Measurements from ENCODE around the gene PPP2R3A. TPM values are rescaled to one million over a fixed set of nuclear protein-coding genes. Genes with fewer than 3 reads are reported as not detected.

PPP2R3A gene
- total and polyA plus RNA-seq, 2 donors (not counting 3 experiments of a cell fraction or from before 2014, with no cell fraction given) = 3.3 to 14.6 TPM

DNA sequence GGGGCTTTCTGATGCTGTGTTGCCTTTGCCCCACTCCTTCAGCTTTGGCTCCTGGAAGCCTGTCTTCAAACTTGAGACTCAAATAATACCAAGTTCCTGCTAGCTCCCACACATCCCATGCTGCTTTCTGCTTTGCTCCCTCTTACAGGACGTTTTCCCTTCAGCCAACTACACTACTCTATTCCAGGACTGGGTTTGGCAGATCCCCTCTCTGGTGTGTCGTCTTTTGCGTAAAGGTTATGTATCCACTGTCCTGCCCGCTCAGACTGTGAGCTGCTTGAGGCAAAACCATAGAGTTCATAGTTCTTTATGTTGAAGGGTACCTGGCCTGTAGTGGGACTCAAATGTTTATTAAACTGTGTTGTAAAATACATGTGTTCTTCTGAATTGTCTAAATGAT, 25.4 kb downstream of the PPP2R3A start:
- no peak overlapping the region for H3K9ac ChIP-seq (replicated peaks; ENCODE audit: extremely low read depth, insufficient read depth, low read length)
- H4K20me1 ChIP-seq (replicated peaks; ENCODE audit: control insufficient read depth, extremely low read depth, insufficient read depth, low read length) = no peaks in the 10 kb centered on the region
- TF ChIP-seq, protein P1, sequence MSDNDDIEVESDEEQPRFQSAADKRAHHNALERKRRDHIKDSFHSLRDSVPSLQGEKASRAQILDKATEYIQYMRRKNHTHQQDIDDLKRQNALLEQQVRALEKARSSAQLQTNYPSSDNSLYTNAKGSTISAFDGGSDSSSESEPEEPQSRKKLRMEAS (IDR thresholded peaks at IDR 0.05; ENCODE audit: insufficient read depth, insufficient read length) = no peak
- TF ChIP-seq POLR2A (IDR thresholded peaks at IDR 0.05; ENCODE audit: low read depth, low read length) (no peak), GATA2 (IDR thresholded peaks at IDR 0.05; ENCODE audit: insufficient read depth, insufficient read length, low read depth, low read length) (no peak), FOS (IDR thresholded peaks at IDR 0.05; ENCODE audit: borderline replicate concordance, insufficient read depth, low read length) (no peak), JUN (IDR thresholded peaks at IDR 0.05; ENCODE audit: borderline replicate concordance, insufficient read depth, insufficient read length, low read depth) (no peak), EZH2 (IDR thresholded peaks at IDR 0.05; ENCODE audit: borderline replicate concordance, low read depth, low read length, severe bottlenecking) (no peak), CTCF (IDR thresholded peaks at IDR 0.05; ENCODE audit: extremely low read depth in 1 of 2, insufficient read depth in 1 of 2, low read depth in 1 of 2, low read length in 2 of 2) (no peak), MYC (IDR thresholded peaks at IDR 0.05; ENCODE audit: low read depth, low read length) (no peak), POLR2AphosphoS5 (IDR thresholded peaks at IDR 0.05; ENCODE audit: insufficient read depth, low read depth, low read length) (no peak)
- H3K9me1 ChIP-seq (replicated peaks; ENCODE audit: control insufficient read depth, extremely low read depth, insufficient read depth, low read length) = no peaks in the 10 kb centered on the region
- no peak for FAIRE-seq
- intact Hi-C loops (cut with micrococcal nuclease) = no loop called here
- POLR2A ChIA-PET = interaction anchor here (0.9 kb wide), 1 partner anchor 25 kb away, joined by 5 read pairs; the partner anchor contains the start of gene PPP2R3A
- H2AFZ ChIP-seq (ENCODE audit: low read depth, low read length) = peak overlapping the region; percentile 44
- H3K27ac ChIP-seq (ENCODE audit: insufficient read depth, low read depth, low read length) = peak overlapping the region; percentile 98
- H3K79me2 ChIP-seq (ENCODE audit: control insufficient read depth, insufficient read depth, low read length) = no peaks in the 10 kb centered on the region
- H3K36me3 ChIP-seq (ENCODE audit: control insufficient read depth in 2 of 2, extremely low read depth in 1 of 2, insufficient read depth in 2 of 2, low read length in 2 of 2) = no peaks in the 10 kb centered on the region
- H3K4me3 ChIP-seq (replicated peaks in 1 of 3; ENCODE audit: insufficient read depth in 1 of 3, low read depth in 1 of 3, low read length in 3 of 3) = no peak overlapping the region
- peaks cover 24% of the 10 kb centered on the region for H3K4me1 ChIP-seq (ENCODE audit: control insufficient read depth, extremely low read depth, insufficient read depth, low read length)
- dilution Hi-C loops (cut with MboI; ENCODE audit: extremely low pct_ligation_motif_present, low sequenced_read_pairs) = no loop called here
- H3K4me2 ChIP-seq (ENCODE audit: insufficient read depth, low read length) = peak overlapping the region; percentile 92
- BruUV-seq (replicated peaks) = no TSS peak
- CTCF ChIA-PET = interaction anchor here (0.9 to 3.4 kb wide), 4 partner anchors 19 to 1023 kb away, joined by 3 to 16 read pairs (median 9); partner anchors contain the start of gene PPP2R3A
- H3K27me3 ChIP-seq (ENCODE audit: control insufficient read depth in 2 of 2, insufficient read depth in 2 of 2, low read length in 2 of 2) = no peaks in the 10 kb centered on the region
- no peaks in the 10 kb centered on the region for H3K9me3 ChIP-seq (replicated peaks; ENCODE audit: control insufficient read depth, insufficient read depth, low read length)
- no peak for DNase-seq (ENCODE audit: low read depth, low spot score)

All from endothelial cell of umbilical vein (primary cell).